Measurements from ENCODE around the gene HDAC4.

HDAC4 gene

GRCh38 chr2:239386001-239386670 is 14.7 kb downstream of the HDAC4 start:
- Histone ChIP-seq H3K9ac (ENCODE audit: low read length in 5 of 5) (no peak overlapping the region), H3K36me3 (ENCODE audit: control insufficient read depth in 5 of 5, insufficient read depth in 5 of 5, low read length in 5 of 5) (peaks cover 0 to 16% (median 8%) of the 10 kb centered on the region in 5 donors), H3K9me3 (ENCODE audit: control insufficient read depth in 5 of 5, low read length in 5 of 5) (no peaks in the 10 kb centered on the region), H3K4me3 (ENCODE audit: low read depth in 1 of 5, low read length in 5 of 5) (no peak overlapping the region), H3K27me3 (ENCODE audit: control insufficient read depth in 5 of 5, insufficient read depth in 4 of 5, low read length in 5 of 5) (no peaks in the 10 kb centered on the region), H3K27ac (ENCODE audit: low read depth, low read length) (no peak overlapping the region), H3K4me1 (ENCODE audit: control insufficient read depth in 5 of 5, insufficient read depth in 5 of 5, low read length in 5 of 5) (peaks cover 0 to 7% (median 0%) of the 10 kb centered on the region in 5 donors)

- Histone ChIP-seq H3K4me3 (ENCODE audit: low read depth in 1 of 5, low read length in 5 of 5) (no peak overlapping the region), H3K4me1 (ENCODE audit: control insufficient read depth in 5 of 5, insufficient read depth in 5 of 5, low read length in 5 of 5) (peaks cover 0 to 14% (median 0%) of the 10 kb centered on the region in 5 donors), H3K27ac (ENCODE audit: low read depth, low read length) (no peak overlapping the region), H3K9me3 (ENCODE audit: control insufficient read depth in 5 of 5, low read length in 5 of 5) (no peaks in the 10 kb centered on the region), H3K27me3 (ENCODE audit: control insufficient read depth in 5 of 5, insufficient read depth in 4 of 5, low read length in 5 of 5) (no peaks in the 10 kb centered on the region), H3K36me3 (ENCODE audit: control insufficient read depth in 5 of 5, insufficient read depth in 5 of 5, low read length in 5 of 5) (peaks cover 0 to 16% (median 8%) of the 10 kb centered on the region in 5 donors), H3K9ac (ENCODE audit: low read length in 5 of 5) (no peak overlapping the region)
These were observed 15.5 kb downstream of the HDAC4 start for GRCh38 chr2:239385096-239386000.

- Histone ChIP-seq H3K9ac (ENCODE audit: low read length in 5 of 5) (no peak overlapping the region), H3K27ac (ENCODE audit: low read depth, low read length) (no peak overlapping the region), H3K4me1 (ENCODE audit: control insufficient read depth in 5 of 5, insufficient read depth in 5 of 5, low read length in 5 of 5) (peaks cover 0 to 21% (median 2%) of the 10 kb centered on the region in 5 donors), H3K9me3 (ENCODE audit: control insufficient read depth in 5 of 5, low read length in 5 of 5) (no peaks in the 10 kb centered on the region), H3K36me3 (ENCODE audit: control insufficient read depth in 5 of 5, insufficient read depth in 5 of 5, low read length in 5 of 5) (peaks cover 0 to 16% (median 8%) of the 10 kb centered on the region in 5 donors), H3K27me3 (ENCODE audit: control insufficient read depth in 5 of 5, insufficient read depth in 4 of 5, low read length in 5 of 5) (no peaks in the 10 kb centered on the region), H3K4me3 (ENCODE audit: low read depth in 1 of 5, low read length in 5 of 5) (no peak overlapping the region)
These were observed 17.1 kb downstream of the HDAC4 start for GRCh38 chr2:239383759-239384156.

GRCh38 chr2:239383036-239383758 is 17.6 kb downstream of the HDAC4 start:
- Histone ChIP-seq H3K4me1 (ENCODE audit: control insufficient read depth in 5 of 5, insufficient read depth in 5 of 5, low read length in 5 of 5) (peaks cover 0 to 21% (median 8%) of the 10 kb centered on the region in 5 donors), H3K4me3 (ENCODE audit: low read depth in 1 of 5, low read length in 5 of 5) (no peak overlapping the region), H3K9me3 (ENCODE audit: control insufficient read depth in 5 of 5, low read length in 5 of 5) (no peaks in the 10 kb centered on the region), H3K27ac (ENCODE audit: low read depth, low read length) (no peak overlapping the region), H3K36me3 (ENCODE audit: control insufficient read depth in 5 of 5, insufficient read depth in 5 of 5, low read length in 5 of 5) (peaks cover 0 to 17% (median 6%) of the 10 kb centered on the region in 5 donors), H3K9ac (ENCODE audit: low read length in 5 of 5) (no peak overlapping the region), H3K27me3 (ENCODE audit: control insufficient read depth in 5 of 5, insufficient read depth in 4 of 5, low read length in 5 of 5) (no peaks in the 10 kb centered on the region)

- Histone ChIP-seq H3K27me3 (ENCODE audit: control insufficient read depth in 5 of 5, insufficient read depth in 4 of 5, low read length in 5 of 5) (no peaks in the 10 kb centered on the region), H3K4me3 (ENCODE audit: low read depth in 1 of 5, low read length in 5 of 5) (no peak overlapping the region), H3K9me3 (ENCODE audit: control insufficient read depth in 5 of 5, low read length in 5 of 5) (no peaks in the 10 kb centered on the region), H3K9ac (ENCODE audit: low read length in 5 of 5) (no peak overlapping the region), H3K27ac (ENCODE audit: low read depth, low read length) (no peak overlapping the region), H3K36me3 (ENCODE audit: control insufficient read depth in 5 of 5, insufficient read depth in 5 of 5, low read length in 5 of 5) (peaks cover 0 to 20% (median 6%) of the 10 kb centered on the region in 5 donors), H3K4me1 (ENCODE audit: control insufficient read depth in 5 of 5, insufficient read depth in 5 of 5, low read length in 5 of 5) (peaks cover 0 to 21% (median 8%) of the 10 kb centered on the region in 5 donors)
These were observed 18.4 kb downstream of the HDAC4 start for GRCh38 chr2:239382384-239382880.

GRCh38 chr2:239381709-239382134 is 19.1 kb downstream of the HDAC4 start:
- no peak overlapping the region for H3K9ac ChIP-seq (ENCODE audit: low read length in 5 of 5)
- peaks cover 0 to 21% (median 8%) of the 10 kb centered on the region in 5 donors for H3K4me1 ChIP-seq (ENCODE audit: control insufficient read depth in 5 of 5, insufficient read depth in 5 of 5, low read length in 5 of 5)
- H3K9me3 ChIP-seq (ENCODE audit: control insufficient read depth in 5 of 5, low read length in 5 of 5), result no peaks in the 10 kb centered on the region
- no peaks in the 10 kb centered on the region for H3K27me3 ChIP-seq (ENCODE audit: control insufficient read depth in 5 of 5, insufficient read depth in 4 of 5, low read length in 5 of 5)
- no peak overlapping the region for H3K4me3 ChIP-seq (ENCODE audit: low read depth in 1 of 5, low read length in 5 of 5)
- H3K27ac ChIP-seq (ENCODE audit: low read depth, low read length), result no peak overlapping the region
- H3K36me3 ChIP-seq (ENCODE audit: control insufficient read depth in 5 of 5, insufficient read depth in 5 of 5, low read length in 5 of 5), result peaks cover 0 to 19% (median 8%) of the 10 kb centered on the region in 5 donors

- Histone ChIP-seq H3K36me3 (ENCODE audit: control insufficient read depth in 5 of 5, insufficient read depth in 5 of 5, low read length in 5 of 5) (peaks cover 0 to 12% (median 3%) of the 10 kb centered on the region in 5 donors), H3K27me3 (ENCODE audit: control insufficient read depth in 5 of 5, insufficient read depth in 4 of 5, low read length in 5 of 5) (no peaks in the 10 kb centered on the region), H3K9ac (ENCODE audit: low read length in 5 of 5) (no peak overlapping the region), H3K4me3 (ENCODE audit: low read depth in 1 of 5, low read length in 5 of 5) (peak overlapping the region in 3 of 5 donors; percentile 41 to 42 (median 41)), H3K4me1 (ENCODE audit: control insufficient read depth in 5 of 5, insufficient read depth in 5 of 5, low read length in 5 of 5) (peaks cover 0 to 21% (median 8%) of the 10 kb centered on the region in 5 donors), H3K9me3 (ENCODE audit: control insufficient read depth in 5 of 5, low read length in 5 of 5) (no peaks in the 10 kb centered on the region), H3K27ac (ENCODE audit: low read depth, low read length) (no peak overlapping the region)
These were observed 19.8 kb downstream of the HDAC4 start for GRCh38 chr2:239380831-239381708.

- Histone ChIP-seq H3K27me3 (ENCODE audit: control insufficient read depth in 5 of 5, insufficient read depth in 4 of 5, low read length in 5 of 5) (no peaks in the 10 kb centered on the region), H3K9me3 (ENCODE audit: control insufficient read depth in 5 of 5, low read length in 5 of 5) (no peaks in the 10 kb centered on the region), H3K4me1 (ENCODE audit: control insufficient read depth in 5 of 5, insufficient read depth in 5 of 5, low read length in 5 of 5) (peaks cover 0 to 21% (median 8%) of the 10 kb centered on the region in 5 donors), H3K36me3 (ENCODE audit: control insufficient read depth in 5 of 5, insufficient read depth in 5 of 5, low read length in 5 of 5) (peaks cover 0 to 16% (median 3%) of the 10 kb centered on the region in 5 donors), H3K9ac (ENCODE audit: low read length in 5 of 5) (no peak overlapping the region), H3K27ac (ENCODE audit: low read depth, low read length) (no peak overlapping the region), H3K4me3 (ENCODE audit: low read depth in 1 of 5, low read length in 5 of 5) (no peak overlapping the region)
These were observed 21.1 kb downstream of the HDAC4 start for GRCh38 chr2:239379641-239380170.
